KG1 (cell line): ENCODE results near the gene SCN4B.

Experiments used
- DNase-seq: peaks from one replicate; lab custom pipeline; 2025; lab: John Stamatoyannopoulos, UW

Gene SCN4B

DNA sequence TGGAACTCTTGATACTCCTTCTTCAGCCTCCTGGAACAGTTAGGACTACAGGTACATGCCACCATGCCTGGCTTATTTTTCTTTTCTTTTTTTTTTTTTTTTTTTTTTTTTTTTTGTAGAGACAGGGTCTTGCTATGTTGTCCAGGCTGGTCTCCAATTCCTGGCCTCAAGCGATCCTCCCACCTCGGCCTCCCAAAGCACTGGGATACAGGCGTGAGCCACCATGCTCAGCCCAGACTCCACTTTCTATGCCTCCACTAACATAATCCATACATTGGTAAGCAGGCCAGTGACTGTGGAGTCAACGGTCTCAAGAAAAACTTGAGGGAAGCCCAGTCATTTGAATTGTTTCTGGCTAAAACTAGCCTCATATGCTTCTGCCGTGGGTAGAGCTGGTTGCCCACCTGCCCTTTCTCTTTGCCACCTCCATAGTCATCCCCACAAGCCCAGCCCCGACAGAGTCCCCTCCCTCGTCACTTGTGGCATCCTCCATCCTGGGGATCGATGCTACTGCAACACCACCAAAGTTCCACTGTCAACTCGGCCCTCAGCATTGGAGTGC, 21.5 kb upstream of the SCN4B start:
- DNase-seq: no peak

GRCh38 chr11:118172356-118172755, 19.7 kb upstream of the SCN4B start:
- no peak for DNase-seq

DNA sequence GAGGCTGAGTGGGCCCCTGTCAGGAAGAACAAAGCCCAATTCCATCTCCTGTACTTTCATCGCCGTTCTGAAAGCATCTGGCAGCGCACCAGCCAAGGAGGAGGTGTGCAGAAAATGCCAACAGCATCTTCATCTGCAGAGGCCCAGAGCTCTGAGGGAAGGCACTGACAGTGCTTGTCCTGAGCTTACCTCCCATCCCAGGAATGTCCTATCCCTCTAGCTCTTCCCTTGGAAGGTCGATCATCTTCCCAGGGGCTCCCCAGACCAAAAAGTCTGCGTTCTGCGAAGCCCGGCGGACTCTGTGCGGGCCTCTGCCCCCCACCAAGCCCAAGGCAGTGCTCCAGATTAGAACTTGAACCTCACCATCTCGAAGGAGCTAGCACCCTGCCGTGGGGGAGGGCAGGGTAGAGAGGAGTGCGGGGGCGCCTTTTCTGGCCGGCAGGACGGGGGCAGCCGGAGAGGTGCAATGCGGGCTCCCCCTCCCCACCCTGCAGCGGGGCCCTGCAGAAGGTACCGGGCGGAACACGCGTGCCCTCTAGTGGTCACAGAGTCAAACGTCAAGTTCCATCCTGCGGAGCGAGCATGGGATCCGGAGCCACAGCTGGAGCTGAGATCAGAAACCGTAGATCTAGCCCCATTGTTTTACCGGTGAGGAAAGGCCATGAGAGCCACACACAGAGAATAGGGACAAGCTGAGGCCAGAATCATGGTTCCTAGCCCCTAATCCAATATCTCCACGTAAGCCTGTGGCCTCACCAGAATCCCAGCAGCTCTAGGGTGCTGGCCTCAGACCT, 18.8 kb upstream of the SCN4B start:
- DNase-seq: no peak

GRCh38 chr11:118170882-118171268, 18.3 kb upstream of the SCN4B start:
- DNase-seq: no peak

- DNase-seq: no peak
Observed at GRCh38 chr11:118170231-118170630, 17.6 kb upstream of the SCN4B start.

GRCh38 chr11:118169300-118170140, 16.9 kb upstream of the SCN4B start:
- DNase-seq: no peak

DNA sequence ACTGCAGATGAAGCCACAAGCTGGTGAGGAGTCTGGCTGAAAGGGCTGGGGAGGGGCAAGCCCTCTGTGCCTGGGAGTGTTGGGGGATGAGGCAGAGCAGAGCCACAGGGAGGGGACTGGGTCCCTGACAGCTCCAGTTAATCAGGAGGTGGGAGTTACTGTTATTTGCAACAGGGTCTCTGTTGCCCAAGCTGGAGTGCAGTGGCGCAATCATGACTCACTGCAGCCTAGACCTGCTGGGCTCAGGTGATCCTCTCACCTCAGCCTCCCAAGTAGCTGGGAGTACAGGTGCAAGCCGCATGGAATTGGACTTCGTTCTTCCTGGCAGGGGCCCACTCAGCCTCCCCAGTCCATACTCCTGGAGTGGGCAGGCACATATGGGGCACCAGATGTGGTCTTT, 16.1 kb upstream of the SCN4B start:
- no peak for DNase-seq

DNA sequence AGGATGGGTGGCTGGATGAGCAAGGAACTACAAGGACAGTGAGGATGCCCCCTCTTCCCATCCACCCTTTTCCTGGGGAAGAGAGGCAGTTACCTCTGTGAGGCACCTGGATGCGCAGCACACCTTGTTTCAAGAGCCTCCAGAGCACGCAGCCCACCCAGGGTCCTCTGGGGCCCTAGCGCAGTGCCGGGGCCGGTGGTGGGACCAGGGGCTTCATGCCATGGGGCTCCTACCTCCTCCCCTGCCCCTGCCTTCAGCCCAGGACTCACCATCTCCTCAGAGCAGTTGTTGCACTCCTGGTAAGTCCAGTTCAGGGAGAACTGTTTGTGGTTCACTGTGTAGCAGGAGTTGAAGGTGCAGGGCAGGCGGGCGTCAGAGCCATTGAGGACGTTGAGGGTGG, 15.7 kb upstream of the SCN4B start:
- no peak for DNase-seq

DNA sequence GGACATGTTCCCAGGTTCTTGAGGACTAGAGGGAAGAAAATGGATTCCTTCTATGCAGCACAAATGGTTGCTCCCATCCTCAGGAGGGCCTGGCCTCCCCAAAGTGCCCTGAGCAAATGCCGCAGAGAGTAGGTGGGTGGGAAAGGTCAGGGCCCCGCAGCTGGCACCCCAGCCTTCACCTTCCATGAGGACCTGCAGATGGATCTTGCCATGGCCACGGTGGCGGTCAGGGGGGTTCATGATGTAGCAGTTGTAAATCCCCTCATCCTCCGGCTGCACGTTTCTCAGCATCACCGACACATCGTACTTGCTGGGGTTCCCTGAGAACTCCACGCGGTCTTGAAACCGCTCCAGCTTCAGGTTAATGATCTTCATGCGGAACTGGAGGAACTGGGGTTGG, 15.3 kb upstream of the SCN4B start:
- DNase-seq: no peak

DNA sequence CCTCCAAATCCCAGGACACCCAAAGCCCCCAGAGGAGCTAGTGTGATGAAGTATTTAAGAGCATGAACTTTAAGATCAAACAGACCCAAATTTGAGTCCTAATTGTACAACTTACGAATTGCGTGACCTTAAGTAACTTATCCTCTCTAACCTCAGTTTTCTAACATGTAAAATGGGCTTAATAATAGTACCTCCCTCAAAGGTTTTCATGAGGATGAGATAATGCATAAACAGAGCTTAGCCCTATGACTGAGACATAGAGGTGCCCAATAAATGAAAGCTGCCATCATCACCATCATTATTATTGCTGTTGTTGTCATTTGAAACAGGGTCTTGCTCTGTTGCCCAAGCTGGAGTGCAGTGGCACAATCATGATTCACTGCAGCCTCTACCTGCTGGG, 14.6 kb upstream of the SCN4B start:
- DNase-seq: no peak

DNA sequence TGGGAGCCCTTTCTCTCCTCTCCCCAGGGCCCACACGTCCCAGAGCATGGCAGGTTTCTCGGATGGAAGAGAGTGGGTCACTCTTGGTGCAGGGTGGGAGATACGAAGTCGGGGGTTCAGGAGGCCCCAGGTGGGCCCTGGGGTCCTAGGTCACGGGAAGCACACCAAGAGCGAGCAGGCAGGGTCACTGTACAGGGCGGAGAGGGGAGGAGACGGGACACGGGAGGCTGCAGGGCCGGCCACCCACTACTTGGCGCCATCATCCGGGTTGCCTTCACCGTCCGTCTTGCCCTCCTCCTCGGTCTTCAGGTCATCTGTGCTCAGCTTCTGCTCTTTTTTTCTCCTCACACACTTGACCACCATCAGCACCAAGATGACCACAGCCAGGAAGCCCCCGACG, 14.0 kb upstream of the SCN4B start:
- no peak for DNase-seq

DNA sequence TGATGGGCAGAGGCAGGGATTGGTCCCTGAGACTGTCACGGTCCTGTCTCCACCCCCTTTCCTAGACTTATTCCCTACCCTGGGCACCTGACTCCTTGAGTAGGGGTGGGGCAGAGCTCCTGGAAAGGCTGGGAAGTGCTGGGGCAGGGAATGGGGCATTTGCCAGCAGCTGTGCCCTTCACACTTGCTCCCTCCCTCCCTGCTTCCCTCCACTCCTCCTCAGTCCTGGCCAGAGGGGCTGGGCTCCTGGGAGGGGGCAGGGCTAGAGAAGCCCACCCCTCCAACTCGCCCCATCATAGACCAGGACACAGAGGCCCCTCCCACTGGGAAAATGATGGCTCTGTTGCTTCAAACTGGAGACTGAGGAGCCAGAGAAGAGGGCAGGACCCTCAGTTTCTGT, 12.3 kb upstream of the SCN4B start:
- DNase-seq: no peak

DNA sequence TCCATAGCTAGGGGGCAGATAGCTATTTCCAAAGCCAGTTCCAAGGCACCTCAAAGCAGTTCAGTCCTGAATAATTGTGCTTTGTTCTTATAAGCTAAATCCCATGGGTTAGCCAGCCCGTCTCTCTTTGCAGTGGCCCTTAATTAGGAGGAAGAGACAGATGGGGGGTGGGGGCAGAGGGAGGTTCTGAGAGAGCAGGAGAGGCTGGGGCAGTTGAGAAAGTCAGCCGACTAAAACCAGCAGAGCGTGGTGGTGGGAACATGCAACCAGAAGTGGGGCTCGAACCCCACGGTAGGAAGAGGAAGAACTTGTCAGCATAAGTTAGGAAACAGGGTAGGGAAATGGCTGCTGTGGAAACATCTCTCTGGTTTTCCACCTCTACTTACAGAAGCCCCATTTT, 10.9 kb upstream of the SCN4B start:
- DNase-seq: no peak

- DNase-seq: no peak
Observed at GRCh38 chr11:118162846-118163245, 10.2 kb upstream of the SCN4B start.

DNA sequence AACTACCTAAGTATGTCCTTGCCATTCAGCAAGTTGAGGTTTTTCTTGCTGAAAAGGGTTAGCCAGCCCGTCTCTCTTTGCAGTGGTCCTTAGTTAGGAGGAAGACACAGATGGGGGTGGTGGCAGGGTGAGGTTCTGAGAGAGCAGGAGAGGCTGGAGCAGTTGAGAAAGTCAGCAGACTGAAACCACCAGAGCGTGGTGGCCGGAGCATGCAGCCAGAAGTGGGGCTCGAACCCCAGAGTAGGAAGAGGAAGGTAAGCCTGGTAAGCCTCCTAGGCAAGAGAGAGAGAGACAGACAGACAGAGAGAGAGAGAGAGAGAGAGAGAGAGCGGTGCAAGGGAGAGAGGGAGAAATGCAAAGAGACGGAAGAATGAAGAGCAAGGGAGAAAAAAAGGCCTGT, 9.2 kb upstream of the SCN4B start:
- no peak for DNase-seq

DNA sequence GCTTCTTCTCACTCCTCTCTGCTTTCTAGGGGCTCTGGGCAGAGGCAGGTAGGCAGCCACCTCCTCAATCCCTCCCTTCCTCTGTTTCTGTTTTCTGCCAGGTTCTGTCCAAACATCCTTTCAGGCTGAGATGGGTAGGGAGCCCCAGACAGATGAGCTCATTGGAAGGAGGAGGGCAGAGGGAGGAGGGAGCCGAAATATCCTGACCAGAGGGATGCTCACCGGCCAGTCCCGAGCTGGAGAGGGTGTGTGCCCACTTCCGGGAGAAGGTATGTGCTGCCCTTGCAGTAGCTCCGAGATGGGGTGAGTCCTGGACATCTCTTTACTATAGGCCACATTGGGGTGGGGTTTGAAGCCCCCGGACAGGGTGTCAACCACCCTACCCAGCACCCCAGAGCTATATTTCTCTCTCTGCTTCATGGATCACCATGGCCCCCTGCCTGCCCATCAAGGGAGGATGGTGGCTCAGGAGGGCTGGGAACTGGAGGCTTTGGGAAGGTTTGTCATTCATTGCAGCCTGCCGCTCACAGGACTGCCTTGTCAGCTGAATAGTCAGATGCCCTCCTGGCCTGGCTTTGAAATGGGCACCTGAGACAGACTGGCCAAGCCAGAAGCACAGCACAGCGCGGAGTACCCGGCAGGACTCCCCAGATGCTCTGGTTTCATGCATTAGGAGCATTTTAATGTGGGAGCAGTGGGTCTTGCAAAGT, 4.7 kb upstream of the SCN4B start:
- DNase-seq: no peak

DNA sequence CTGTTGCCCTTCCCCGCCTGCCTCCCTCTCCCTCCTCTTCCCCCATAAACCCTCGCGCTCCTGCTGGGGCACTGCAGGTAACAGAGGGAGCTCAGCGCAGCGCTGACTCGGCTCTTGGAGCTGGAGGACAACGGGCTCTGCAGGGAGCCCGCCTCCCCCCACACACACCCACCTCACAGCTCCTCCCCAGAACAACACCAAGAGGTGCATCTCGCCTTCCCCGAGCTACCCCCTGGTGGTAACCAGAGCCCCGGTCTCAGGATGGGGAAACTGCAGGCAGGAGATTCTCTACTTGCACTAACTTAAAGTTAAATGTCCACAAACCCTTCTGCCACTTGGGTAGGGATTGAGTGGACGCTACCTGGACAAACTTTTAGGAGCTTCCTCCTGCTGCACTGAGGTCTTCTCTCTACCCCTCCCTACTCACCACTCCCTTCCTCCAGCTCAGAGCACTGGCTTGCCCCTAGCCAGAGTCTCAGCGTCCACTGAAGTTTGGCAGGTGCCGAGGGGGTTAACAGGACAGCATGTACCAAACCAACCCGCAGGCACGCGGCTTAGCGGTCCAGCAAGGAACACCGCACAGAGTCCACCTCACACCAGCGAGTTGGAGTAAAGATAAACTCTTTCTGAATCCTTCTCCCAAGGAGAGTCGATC, 4.0 kb upstream of the SCN4B start:
- DNase-seq: no peak

DNA sequence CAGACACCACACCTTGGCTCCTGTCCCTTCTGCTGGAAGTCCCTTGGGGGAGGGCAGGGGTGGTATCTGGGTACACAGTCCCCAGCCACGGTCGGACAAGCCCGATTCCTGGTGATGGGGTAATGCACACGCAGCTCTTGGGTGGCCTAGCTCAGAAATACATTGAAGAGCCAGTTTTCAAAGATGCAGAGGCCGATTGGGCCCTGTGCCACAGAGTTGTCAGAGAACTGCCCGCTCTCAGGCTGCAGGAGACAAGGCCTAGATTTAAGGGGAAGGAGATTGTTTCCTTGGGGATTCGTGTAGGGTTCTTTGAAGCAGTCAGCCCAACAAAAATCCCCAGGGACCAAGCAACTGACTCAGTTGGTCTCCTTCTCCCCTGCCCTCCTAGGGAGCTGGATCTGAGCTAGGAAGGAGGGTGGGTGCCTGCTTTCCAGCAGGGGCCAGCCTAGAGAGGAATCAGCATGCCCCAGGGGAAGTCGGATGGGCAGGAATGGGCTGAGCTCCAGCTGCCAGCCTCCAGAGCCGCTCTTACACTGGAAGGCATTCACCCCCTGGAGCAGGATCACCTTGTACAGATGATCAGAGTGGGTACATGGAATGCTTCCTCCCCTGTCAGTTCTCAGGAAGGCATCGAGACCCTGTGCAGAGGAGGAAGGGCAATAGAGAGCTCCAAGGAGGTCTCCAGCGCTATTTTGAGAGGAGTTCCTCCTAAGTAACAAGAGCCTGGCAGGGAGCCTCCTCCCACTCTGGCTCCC, 3.3 kb upstream of the SCN4B start:
- no peak for DNase-seq

- DNase-seq: no peak
Observed at GRCh38 chr11:118154641-118155040, 2.0 kb upstream of the SCN4B start.

GRCh38 chr11:118153976-118154375, 1.4 kb upstream of the SCN4B start:
- no peak for DNase-seq

GRCh38 chr11:118153516-118153915, 893 bp upstream of the SCN4B start:
- no peak for DNase-seq
